HG03045 (cell line): ENCODE measurements around the gene EEF1AKMT2.
A peak's percentile ranks its signal among the peaks of the same experiment; 100 is the strongest.

Experiments used
- ATAC-seq: cut with Tn5 transposase; IDR thresholded peaks from one replicate; pipeline ENCODE4 v1.9.1; 2021; ENCODE audit warnings: mild to moderate bottlenecking, moderate library complexity; ENCODE audit not compliant: unreplicated experiment

The EEF1AKMT2 gene

DNA sequence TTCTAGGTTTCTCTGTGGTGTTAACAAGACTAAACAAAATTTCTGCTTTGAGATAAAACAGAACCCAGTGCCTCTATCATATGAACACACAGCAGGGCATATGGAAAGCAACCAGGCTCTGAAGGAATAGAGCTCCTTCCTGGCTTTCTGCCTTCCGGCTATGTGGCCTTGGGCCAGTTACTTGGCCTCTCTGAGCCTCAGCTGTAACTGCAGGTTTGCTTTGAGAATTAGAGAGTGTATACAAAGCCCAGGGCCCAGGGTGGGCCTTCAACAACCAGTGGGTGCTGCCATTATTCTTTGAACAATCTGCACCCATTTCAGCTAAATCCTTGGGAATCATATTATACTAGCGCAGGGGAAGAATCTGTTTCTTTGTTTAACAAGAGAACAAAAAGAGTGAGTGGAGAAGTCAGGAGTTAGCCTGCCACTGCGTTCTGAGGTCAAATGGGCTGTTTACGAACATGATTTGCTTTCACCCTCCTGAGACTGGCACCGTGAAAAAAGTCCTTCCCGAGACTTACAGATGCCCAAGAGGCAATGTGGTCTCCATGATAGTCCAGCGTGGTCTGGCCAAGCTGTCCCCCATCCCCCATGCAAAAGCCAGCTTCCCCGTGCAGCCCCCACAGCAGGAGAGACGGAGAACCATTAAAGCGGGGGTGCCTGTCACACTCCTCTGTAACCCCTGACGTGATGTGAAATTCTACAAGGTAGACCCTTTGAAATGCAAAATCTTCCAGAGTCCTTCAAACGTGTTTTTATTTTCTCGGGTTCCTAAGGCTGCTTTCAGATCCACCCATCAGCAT, 52.4 kb downstream of the EEF1AKMT2 start:
- no peak for ATAC-seq

- ATAC-seq, result no peak
Measured at GRCh38 chr10:124738441-124738840, 53.2 kb downstream of the EEF1AKMT2 start.

- ATAC-seq, result no peak
Measured at GRCh38 chr10:124737708-124738107, 54.0 kb downstream of the EEF1AKMT2 start.

- ATAC-seq, result no peak
Measured at GRCh38 chr10:124737221-124737620, 54.5 kb downstream of the EEF1AKMT2 start.

DNA sequence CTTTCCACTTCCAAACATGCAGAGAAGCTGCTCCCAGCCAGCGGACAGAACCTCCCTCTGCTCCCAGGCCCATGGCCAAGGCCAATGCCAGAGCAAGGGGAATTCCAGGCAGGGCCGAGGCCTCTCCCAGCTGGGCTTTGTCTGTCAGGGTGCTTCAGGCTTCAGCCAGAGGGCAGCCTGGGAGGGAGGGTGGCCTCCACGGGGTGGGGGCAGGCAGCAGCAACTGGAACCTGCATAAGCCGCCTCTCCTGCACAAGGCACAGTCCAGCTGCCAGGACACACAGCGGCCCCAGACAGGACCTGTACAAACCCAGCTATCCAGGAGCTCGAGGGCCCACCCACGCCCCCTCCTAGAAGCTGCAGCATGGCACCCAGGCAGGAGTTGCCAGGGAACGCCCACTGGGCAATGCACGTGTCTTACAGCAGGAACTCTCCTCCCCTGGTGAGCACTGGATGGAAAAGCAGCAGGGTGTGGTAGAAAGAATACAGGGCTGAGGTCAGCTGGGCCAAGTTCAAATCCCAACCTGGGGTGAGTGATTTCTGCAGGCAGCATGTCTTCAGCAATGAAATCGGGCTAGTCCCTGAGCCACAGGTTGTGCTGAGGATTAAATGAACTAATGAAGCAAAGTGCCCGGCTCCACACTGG, 55.1 kb downstream of the EEF1AKMT2 start:
- no peak for ATAC-seq

GRCh38 chr10:124735491-124736286, 56.0 kb downstream of the EEF1AKMT2 start:
- ATAC-seq, result no peak

- ATAC-seq, result no peak
Measured at GRCh38 chr10:124734311-124735166, 57.1 kb downstream of the EEF1AKMT2 start.

DNA sequence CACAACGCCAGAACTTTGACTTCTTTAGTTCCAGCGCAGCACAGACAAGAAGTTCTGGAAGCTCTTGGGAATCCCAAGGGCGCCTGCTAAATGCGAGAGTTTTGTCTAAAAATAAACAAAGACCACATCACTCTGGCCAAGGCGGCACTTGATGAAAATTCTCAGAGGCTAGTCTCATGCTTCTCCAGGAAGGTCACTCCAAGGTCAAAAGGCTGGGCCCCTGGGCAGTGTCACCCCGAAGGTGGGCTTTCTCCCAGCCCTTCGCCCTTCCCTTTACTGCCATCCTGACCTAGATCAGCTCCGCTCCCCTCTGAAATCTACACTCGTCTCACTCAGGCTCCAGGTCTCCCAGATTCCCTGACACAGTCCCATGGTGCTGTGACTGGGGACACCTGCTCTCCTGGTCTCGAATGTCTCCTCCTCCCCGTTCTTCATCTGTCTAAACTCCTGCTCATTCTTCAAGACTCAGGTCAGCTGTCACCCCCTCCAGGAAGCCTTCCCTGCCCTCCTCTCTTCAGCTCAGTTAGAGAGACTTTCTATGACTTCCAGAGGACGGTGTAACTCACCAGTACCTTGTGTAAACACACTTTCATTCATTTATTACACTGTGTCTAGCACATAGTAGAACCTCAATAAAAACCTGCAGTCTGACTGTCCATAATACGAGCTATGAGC, 58.0 kb downstream of the EEF1AKMT2 start:
- no peak for ATAC-seq

GRCh38 chr10:124732931-124733570, 58.6 kb downstream of the EEF1AKMT2 start:
- peak; percentile 68 for ATAC-seq

GRCh38 chr10:124731551-124731950, 60.1 kb downstream of the EEF1AKMT2 start:
- no peak for ATAC-seq

- ATAC-seq, result no peak
Measured at GRCh38 chr10:124730790-124731189, 60.9 kb downstream of the EEF1AKMT2 start.

GRCh38 chr10:124728830-124729661, 62.6 kb downstream of the EEF1AKMT2 start:
- ATAC-seq, result no peak

GRCh38 chr10:124728071-124728829, 63.4 kb downstream of the EEF1AKMT2 start:
- ATAC-seq, result no peak

DNA sequence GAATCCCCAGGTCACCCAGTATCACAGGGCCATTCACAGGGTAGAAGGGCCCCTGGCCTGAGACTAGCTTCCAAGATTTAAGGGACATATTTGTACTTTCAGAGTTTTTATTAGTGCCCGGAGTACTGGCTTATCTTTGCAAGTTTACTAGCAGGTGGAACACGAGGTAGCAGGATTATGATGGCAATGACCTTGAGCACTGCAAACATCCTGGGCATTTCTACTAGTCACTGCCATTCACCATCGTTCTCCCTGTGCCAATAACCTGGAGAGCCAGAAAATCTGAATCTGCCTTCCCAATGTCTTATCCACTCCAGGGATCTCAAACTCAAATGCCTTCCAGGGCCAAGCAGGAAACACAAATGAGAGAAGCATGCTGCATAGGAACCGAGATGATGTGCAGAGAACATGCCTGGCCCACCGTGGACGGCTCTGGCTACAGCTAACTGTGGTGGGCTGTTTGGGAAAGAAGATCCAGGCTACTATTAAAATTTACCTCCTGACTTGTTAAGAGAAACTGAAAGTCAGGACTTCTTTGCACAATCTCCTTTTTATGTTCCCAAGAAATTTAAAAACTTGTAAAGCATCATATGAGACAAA, 64.2 kb downstream of the EEF1AKMT2 start:
- ATAC-seq, result no peak

DNA sequence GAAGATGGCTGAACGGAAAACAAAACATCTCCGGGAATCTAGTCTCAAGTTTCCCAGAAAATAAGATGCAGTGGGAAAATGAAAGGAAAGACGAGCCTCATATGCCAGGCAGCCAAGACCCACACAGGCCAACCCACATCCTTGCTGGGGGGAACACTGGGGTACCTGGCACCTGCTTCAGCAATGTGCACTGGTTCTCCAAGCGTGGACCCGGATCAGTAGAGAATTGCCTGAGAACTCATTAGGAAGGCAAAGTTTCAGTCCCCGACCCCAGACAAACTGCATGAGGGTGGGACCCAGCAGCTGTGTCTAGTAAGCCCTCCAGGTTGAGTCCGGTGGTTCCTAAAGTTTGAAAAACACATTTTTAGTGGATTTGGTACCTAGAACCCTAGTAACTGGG, 65.9 kb downstream of the EEF1AKMT2 start:
- ATAC-seq, result no peak

GRCh38 chr10:124725171-124725631, 66.5 kb downstream of the EEF1AKMT2 start:
- no peak for ATAC-seq

DNA sequence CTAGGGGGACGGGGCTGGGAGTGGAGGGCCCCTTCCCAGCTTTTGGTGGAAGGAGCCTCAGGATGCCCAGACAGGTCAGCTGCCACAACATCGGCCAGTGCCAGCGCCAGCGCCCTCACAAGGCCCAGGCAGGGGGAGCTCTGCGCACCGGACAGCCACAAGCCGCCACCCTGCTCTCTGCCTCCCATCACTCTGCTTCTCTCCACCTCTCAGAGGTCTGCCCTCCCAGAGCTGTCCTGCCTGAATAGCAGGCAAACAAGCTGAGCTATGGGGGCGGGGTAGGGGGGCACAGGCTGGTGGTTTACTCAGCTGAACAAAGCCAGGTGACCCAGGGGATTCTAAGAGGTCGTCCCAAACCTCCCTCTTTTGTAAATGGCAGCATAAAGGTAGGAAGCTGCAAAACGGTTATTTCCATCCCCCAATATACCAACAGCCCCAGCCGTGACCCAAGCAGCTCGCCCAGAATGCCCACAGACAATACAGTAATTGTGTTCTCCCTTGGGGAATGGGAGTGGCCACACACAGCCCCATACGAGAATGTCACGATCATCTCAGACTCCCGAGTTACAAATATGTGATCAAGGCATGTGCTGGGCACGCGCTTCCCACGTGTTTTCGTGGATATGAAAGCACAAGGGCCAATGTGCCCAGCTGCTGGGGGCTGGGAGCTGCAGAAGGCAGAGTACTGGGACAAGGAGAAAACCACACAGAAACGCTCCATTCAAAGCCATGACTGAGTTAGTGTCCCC, 67.2 kb downstream of the EEF1AKMT2 start:
- ATAC-seq, result no peak
